Measurements from ENCODE around the gene ARHGEF6.

Gene ARHGEF6

GRCh38 chrX:136658151-136658550, 122.6 kb downstream of the ARHGEF6 start:
- H3K4me1 ChIP-seq (ENCODE audit: control insufficient read depth, insufficient read depth, low read depth, low read length) = no peaks in the 10 kb centered on the region
- no peak overlapping the region for H3K4ac ChIP-seq (ENCODE audit: low read depth in 1 of 2, low read length in 2 of 2)
- no peak overlapping the region for H4K8ac ChIP-seq (ENCODE audit: low read length)
- H3K14ac ChIP-seq (ENCODE audit: low read length in 2 of 2) = no peak overlapping the region
- H3K18ac ChIP-seq (ENCODE audit: low read depth in 1 of 2, low read length in 2 of 2) = no peak overlapping the region
- H3K9ac ChIP-seq (ENCODE audit: low read length) = no peak overlapping the region
- H3K36me3 ChIP-seq (ENCODE audit: control insufficient read depth in 1 of 2, insufficient read depth in 2 of 2, low read depth in 1 of 2, low read length in 2 of 2) = no peaks in the 10 kb centered on the region
- no peak overlapping the region for H2BK120ac ChIP-seq (ENCODE audit: low read depth, low read length)
- no peak overlapping the region for H2AK5ac ChIP-seq (ENCODE audit: low read length, severe bottlenecking)
- H2BK12ac ChIP-seq (ENCODE audit: low read length in 2 of 2) = no peak overlapping the region
- no peak overlapping the region for H2BK15ac ChIP-seq (ENCODE audit: low read depth, poor library complexity, severe bottlenecking)
- 70% methylated on average over 3 of the region's 5 CpGs for WGBS
- H3K27ac ChIP-seq (ENCODE audit: low read length, poor library complexity, severe bottlenecking) = no peak overlapping the region
- DNase-seq = no peak
- H3K23ac ChIP-seq (ENCODE audit: low read length in 2 of 2) = no peak overlapping the region
- H3K9me3 ChIP-seq (ENCODE audit: control insufficient read depth, low read length) = no peaks in the 10 kb centered on the region
- peaks cover 0 to 21% of the 10 kb centered on the region in 2 experiments for H3K27me3 ChIP-seq (ENCODE audit: control insufficient read depth in 1 of 2, insufficient read depth in 1 of 2, low read length in 2 of 2)
- no peak overlapping the region for H2AFZ ChIP-seq (ENCODE audit: low read depth, low read length)
- no peak overlapping the region for H3K4me2 ChIP-seq (ENCODE audit: low read length, poor library complexity, severe bottlenecking)
- H3K4me3 ChIP-seq (ENCODE audit: insufficient read depth in 1 of 2, low read depth in 1 of 2, low read length in 2 of 2) = no peak overlapping the region
- no peaks in the 10 kb centered on the region for H3K79me1 ChIP-seq (replicated peaks; ENCODE audit: low read length, poor library complexity, severe bottlenecking)
- no peak overlapping the region for H4K91ac ChIP-seq (ENCODE audit: low read length)
- no peak overlapping the region for H2BK5ac ChIP-seq (ENCODE audit: low read depth, low read length, poor library complexity, severe bottlenecking)

- Histone ChIP-seq H3K4ac (ENCODE audit: low read depth in 1 of 2, low read length in 2 of 2) (no peak overlapping the region), H2BK12ac (ENCODE audit: low read length in 2 of 2) (no peak overlapping the region), H3K4me2 (ENCODE audit: low read length, poor library complexity, severe bottlenecking) (no peak overlapping the region), H2BK120ac (ENCODE audit: low read depth, low read length) (no peak overlapping the region), H3K9ac (ENCODE audit: low read length) (no peak overlapping the region), H3K23ac (ENCODE audit: low read length in 2 of 2) (no peak overlapping the region), H3K27me3 (ENCODE audit: control insufficient read depth in 1 of 2, insufficient read depth in 1 of 2, low read length in 2 of 2) (peaks cover 0 to 21% of the 10 kb centered on the region in 2 experiments), H3K36me3 (ENCODE audit: control insufficient read depth in 1 of 2, insufficient read depth in 2 of 2, low read depth in 1 of 2, low read length in 2 of 2) (no peaks in the 10 kb centered on the region), H2BK5ac (ENCODE audit: low read depth, low read length, poor library complexity, severe bottlenecking) (no peak overlapping the region), H3K79me1 (replicated peaks; ENCODE audit: low read length, poor library complexity, severe bottlenecking) (no peaks in the 10 kb centered on the region), H4K91ac (ENCODE audit: low read length) (no peak overlapping the region), H3K9me3 (ENCODE audit: control insufficient read depth, low read length) (no peaks in the 10 kb centered on the region), H3K4me1 (ENCODE audit: control insufficient read depth, insufficient read depth, low read depth, low read length) (no peaks in the 10 kb centered on the region), H2BK15ac (ENCODE audit: low read depth, poor library complexity, severe bottlenecking) (no peak overlapping the region), H3K4me3 (ENCODE audit: insufficient read depth in 1 of 2, low read depth in 1 of 2, low read length in 2 of 2) (no peak overlapping the region), H3K18ac (ENCODE audit: low read depth in 1 of 2, low read length in 2 of 2) (no peak overlapping the region), H3K14ac (ENCODE audit: low read length in 2 of 2) (no peak overlapping the region), H4K8ac (ENCODE audit: low read length) (no peak overlapping the region), H2AK5ac (ENCODE audit: low read length, severe bottlenecking) (no peak overlapping the region), H3K27ac (ENCODE audit: low read length, poor library complexity, severe bottlenecking) (no peak overlapping the region), H2AFZ (ENCODE audit: low read depth, low read length) (no peak overlapping the region)
- WGBS = 93% methylated on average over 3 of the region's 5 CpGs
- no peak for DNase-seq
Observed at GRCh38 chrX:136656361-136656964, 124.3 kb downstream of the ARHGEF6 start.

DNA sequence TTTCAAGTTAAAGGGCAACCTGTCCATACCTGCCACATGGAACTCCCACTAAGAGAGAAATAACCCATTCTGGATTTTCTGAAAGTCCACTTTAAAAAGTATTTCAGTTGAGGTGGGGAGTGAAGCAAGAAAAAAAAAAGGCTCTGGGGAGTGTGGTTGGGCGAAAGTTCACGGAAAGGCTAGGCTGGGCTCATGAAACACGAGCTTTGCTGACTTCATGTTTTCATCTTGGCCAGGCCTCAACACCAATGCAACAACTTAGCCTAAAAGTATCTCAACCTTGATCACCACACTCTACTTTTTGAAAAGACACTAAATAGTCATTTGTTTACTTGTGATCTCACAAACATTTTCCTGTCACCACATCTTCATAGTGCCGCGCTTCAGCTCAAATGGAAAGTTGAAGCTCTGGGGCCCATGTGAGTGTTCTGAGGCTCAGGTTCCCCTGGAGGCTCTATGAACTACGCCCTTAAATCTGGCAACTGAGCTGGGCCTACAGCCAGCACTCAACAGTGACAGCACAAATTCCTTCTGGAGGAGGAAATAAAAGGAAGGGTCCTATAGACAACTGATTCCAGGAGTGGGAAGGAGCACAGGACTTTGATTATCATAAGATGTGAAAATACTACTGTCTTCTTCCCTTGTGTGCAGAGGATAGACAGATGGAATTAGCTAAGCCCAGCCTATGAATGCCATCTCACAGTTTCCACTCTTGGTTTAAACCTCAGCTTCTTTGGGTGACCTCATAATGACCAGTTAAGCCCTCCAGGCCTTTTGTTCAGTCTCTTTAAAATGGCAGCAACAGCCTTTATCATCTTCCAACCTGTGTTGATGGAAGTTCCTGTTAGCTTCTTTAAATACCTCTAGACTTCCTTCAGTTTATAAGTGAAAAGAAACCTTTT, 127.7 kb downstream of the ARHGEF6 start:
- Histone ChIP-seq H2BK12ac (ENCODE audit: low read length in 2 of 2) (no peak overlapping the region), H3K14ac (ENCODE audit: low read length in 2 of 2) (no peak overlapping the region), H3K36me3 (ENCODE audit: control insufficient read depth in 1 of 2, insufficient read depth in 2 of 2, low read depth in 1 of 2, low read length in 2 of 2) (no peaks in the 10 kb centered on the region), H3K9ac (ENCODE audit: low read length) (no peak overlapping the region), H3K27ac (ENCODE audit: low read length, poor library complexity, severe bottlenecking) (no peak overlapping the region), H3K9me3 (ENCODE audit: control insufficient read depth, low read length) (no peaks in the 10 kb centered on the region), H4K91ac (ENCODE audit: low read length) (no peak overlapping the region), H4K8ac (ENCODE audit: low read length) (no peak overlapping the region), H3K4me3 (ENCODE audit: insufficient read depth in 1 of 2, low read depth in 1 of 2, low read length in 2 of 2) (no peak overlapping the region), H3K4me2 (ENCODE audit: low read length, poor library complexity, severe bottlenecking) (no peak overlapping the region), H3K4me1 (ENCODE audit: control insufficient read depth, insufficient read depth, low read depth, low read length) (no peaks in the 10 kb centered on the region), H3K18ac (ENCODE audit: low read depth in 1 of 2, low read length in 2 of 2) (no peak overlapping the region), H3K79me1 (replicated peaks; ENCODE audit: low read length, poor library complexity, severe bottlenecking) (no peaks in the 10 kb centered on the region), H3K27me3 (ENCODE audit: control insufficient read depth in 1 of 2, insufficient read depth in 1 of 2, low read length in 2 of 2) (peaks cover 0 to 13% of the 10 kb centered on the region in 2 experiments), H2BK15ac (ENCODE audit: low read depth, poor library complexity, severe bottlenecking) (no peak overlapping the region), H2AK5ac (ENCODE audit: low read length, severe bottlenecking) (no peak overlapping the region), H3K23ac (ENCODE audit: low read length in 2 of 2) (no peak overlapping the region), H2BK5ac (ENCODE audit: low read depth, low read length, poor library complexity, severe bottlenecking) (no peak overlapping the region), H2AFZ (ENCODE audit: low read depth, low read length) (no peak overlapping the region), H2BK120ac (ENCODE audit: low read depth, low read length) (no peak overlapping the region), H3K4ac (ENCODE audit: low read depth in 1 of 2, low read length in 2 of 2) (no peak overlapping the region)
- no peak for DNase-seq
- WGBS = 72% methylated on average over 5 of the region's 6 CpGs

- no peaks in the 10 kb centered on the region for H3K79me1 ChIP-seq (replicated peaks; ENCODE audit: low read length, poor library complexity, severe bottlenecking)
- no peak overlapping the region for H2AFZ ChIP-seq (ENCODE audit: low read depth, low read length)
- H3K9ac ChIP-seq (ENCODE audit: low read length) = no peak overlapping the region
- H3K4ac ChIP-seq (ENCODE audit: low read depth in 1 of 2, low read length in 2 of 2) = no peak overlapping the region
- no peak for DNase-seq
- no peak overlapping the region for H3K27ac ChIP-seq (ENCODE audit: low read length, poor library complexity, severe bottlenecking)
- peaks cover 0 to 3% of the 10 kb centered on the region in 2 experiments for H3K27me3 ChIP-seq (ENCODE audit: control insufficient read depth in 1 of 2, insufficient read depth in 1 of 2, low read length in 2 of 2)
- no peak overlapping the region for H3K4me2 ChIP-seq (ENCODE audit: low read length, poor library complexity, severe bottlenecking)
- WGBS = 95% methylated on average over 3 of the region's 3 CpGs
- H2BK12ac ChIP-seq (ENCODE audit: low read length in 2 of 2) = no peak overlapping the region
- no peak overlapping the region for H2BK5ac ChIP-seq (ENCODE audit: low read depth, low read length, poor library complexity, severe bottlenecking)
- no peaks in the 10 kb centered on the region for H3K4me1 ChIP-seq (ENCODE audit: control insufficient read depth, insufficient read depth, low read depth, low read length)
- no peak overlapping the region for H4K91ac ChIP-seq (ENCODE audit: low read length)
- no peak overlapping the region for H2BK120ac ChIP-seq (ENCODE audit: low read depth, low read length)
- peaks cover 4% of the 10 kb centered on the region for H3K9me3 ChIP-seq (ENCODE audit: control insufficient read depth, low read length)
- H3K23ac ChIP-seq (ENCODE audit: low read length in 2 of 2) = no peak overlapping the region
- H3K18ac ChIP-seq (ENCODE audit: low read depth in 1 of 2, low read length in 2 of 2) = no peak overlapping the region
- H2BK15ac ChIP-seq (ENCODE audit: low read depth, poor library complexity, severe bottlenecking) = no peak overlapping the region
- no peak overlapping the region for H2AK5ac ChIP-seq (ENCODE audit: low read length, severe bottlenecking)
- no peak overlapping the region for H3K4me3 ChIP-seq (ENCODE audit: insufficient read depth in 1 of 2, low read depth in 1 of 2, low read length in 2 of 2)
- no peaks in the 10 kb centered on the region for H3K36me3 ChIP-seq (ENCODE audit: control insufficient read depth in 1 of 2, insufficient read depth in 2 of 2, low read depth in 1 of 2, low read length in 2 of 2)
- no peak overlapping the region for H4K8ac ChIP-seq (ENCODE audit: low read length)
- H3K14ac ChIP-seq (ENCODE audit: low read length in 2 of 2) = no peak overlapping the region
Observed at GRCh38 chrX:136650811-136651210, 129.9 kb downstream of the ARHGEF6 start.

All from mesenchymal stem cell (in vitro differentiated cells and primary cell).